OCI-LY3 (cell line): ENCODE data around the gene SETDB1.

ENCODE experiments used
- EZH2phosphoT487 ChIP-seq: fragments of 200-600 bp; shearing (Covaris generic); IDR thresholded peaks from 2 replicates; pipeline ENCODE4 v1.6.1; 2018; ENCODE audit warnings: antibody characterized with exemption, mixed run types, low read depth
- TF ChIP-seq, protein P1 (sequence below): fragments of 200-600, 300-600 bp; sonication (generic); IDR thresholded peaks from 2 replicates; pipeline ENCODE4 v1.5.1; 2014; ENCODE audit warnings: antibody characterized with exemption, low read length, low read depth

DNA sequence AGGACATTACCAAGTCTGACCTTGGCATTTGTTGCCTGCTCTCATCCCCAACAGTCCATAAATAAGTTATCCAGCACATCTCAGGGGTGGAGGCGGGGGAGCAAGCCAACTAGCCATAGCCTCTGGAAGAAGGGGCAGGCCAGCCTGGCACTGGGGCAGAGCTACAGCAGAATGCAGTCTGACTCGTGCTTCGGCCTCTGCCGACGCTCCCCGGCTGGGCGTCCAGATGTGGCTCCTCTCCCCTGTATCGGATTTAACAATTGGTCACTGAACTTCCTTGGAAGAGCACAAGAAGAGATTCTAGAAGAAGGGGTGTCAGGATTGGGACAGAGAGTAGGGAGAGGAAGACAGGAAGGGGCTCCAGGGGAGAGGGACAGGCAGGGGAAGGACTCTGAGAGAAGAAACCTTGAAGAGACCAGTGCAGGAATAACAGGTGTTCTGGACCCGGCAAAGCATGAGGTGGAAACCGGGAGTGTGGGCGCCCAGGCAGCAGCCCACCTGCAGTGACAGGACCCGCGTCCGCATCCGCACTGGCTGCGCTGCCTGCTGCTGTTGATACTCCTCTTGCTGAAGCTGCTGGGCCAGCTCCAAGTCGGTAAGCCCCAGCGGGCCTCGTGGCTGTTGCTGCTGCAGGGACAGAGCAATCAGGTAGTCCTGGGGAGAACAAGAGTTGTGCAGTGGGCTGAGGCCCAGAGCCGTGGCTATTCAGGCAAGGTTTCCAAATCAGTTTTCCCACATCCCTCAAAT is 71.1 kb downstream of the SETDB1 start:
- TF ChIP-seq, protein P1, sequence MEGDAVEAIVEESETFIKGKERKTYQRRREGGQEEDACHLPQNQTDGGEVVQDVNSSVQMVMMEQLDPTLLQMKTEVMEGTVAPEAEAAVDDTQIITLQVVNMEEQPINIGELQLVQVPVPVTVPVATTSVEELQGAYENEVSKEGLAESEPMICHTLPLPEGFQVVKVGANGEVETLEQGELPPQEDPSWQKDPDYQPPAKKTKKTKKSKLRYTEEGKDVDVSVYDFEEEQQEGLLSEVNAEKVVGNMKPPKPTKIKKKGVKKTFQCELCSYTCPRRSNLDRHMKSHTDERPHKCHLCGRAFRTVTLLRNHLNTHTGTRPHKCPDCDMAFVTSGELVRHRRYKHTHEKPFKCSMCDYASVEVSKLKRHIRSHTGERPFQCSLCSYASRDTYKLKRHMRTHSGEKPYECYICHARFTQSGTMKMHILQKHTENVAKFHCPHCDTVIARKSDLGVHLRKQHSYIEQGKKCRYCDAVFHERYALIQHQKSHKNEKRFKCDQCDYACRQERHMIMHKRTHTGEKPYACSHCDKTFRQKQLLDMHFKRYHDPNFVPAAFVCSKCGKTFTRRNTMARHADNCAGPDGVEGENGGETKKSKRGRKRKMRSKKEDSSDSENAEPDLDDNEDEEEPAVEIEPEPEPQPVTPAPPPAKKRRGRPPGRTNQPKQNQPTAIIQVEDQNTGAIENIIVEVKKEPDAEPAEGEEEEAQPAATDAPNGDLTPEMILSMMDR = no peak
- no peak for TF ChIP-seq EZH2phosphoT487
